Body of pancreas (tissue), 4 donors: ENCODE measurements around the gene IGF2BP1. TPM values are rescaled to one million over a fixed set of nuclear protein-coding genes. Genes with fewer than 3 reads are reported as not detected.

Experiments
- ATAC-seq: fragments of 150-250 bp; one replicate; pipeline ENCODE4 v1.9.1; 2016
- DNase-seq, 4 donors: peaks; one replicate each; pipeline ENCODE4 v3.0.0-alpha.2; 2019
- H3K27ac ChIP-seq, 4 donors: fragments of 200-600 bp; sonication (generic); 1 replicate in 3 of 4; 2 replicates in 1 of 4; pipeline versions ENCODE4 v1.5.1 to v1.6.1; 2016 to 2019; ENCODE audit warnings: mild to moderate bottlenecking in 1 of 4, mixed read lengths in 1 of 4, moderate library complexity in 1 of 4
- H3K27me3 ChIP-seq, 2 donors: fragments of 200-600 bp; sonication (generic); one replicate each; pipeline ENCODE4 v1.6.0; 2016; ENCODE audit warnings: mild to moderate bottlenecking in 1 of 2
- H3K36me3 ChIP-seq, 2 donors: fragments of 200-600 bp; sonication (generic); replicated peaks in 1 of 2; 2 replicates each; pipeline ENCODE4 v1.5.1; 2016; ENCODE audit warnings: low read depth in 2 of 2; ENCODE audit not compliant: insufficient read depth in 1 of 2
- H3K4me1 ChIP-seq: fragments of 200-600 bp; sonication (generic); one replicate; pipeline ENCODE4 v1.6.0; 2016
- H3K4me3 ChIP-seq, 2 donors: fragments of 200-600 bp; sonication (generic); 1 replicate in 1 of 2; 2 replicates in 1 of 2; pipeline ENCODE4 v1.5.1; 2016 to 2019
- H3K9me3 ChIP-seq, 3 donors: fragments of 200-600 bp; sonication (generic); 1 replicate in 2 of 3; 2 replicates in 1 of 3; pipeline ENCODE4 v1.5.1; 2016
- CTCF ChIP-seq, 7 experiments: fragments of 450-650 bp in 4 of 7; fragments of 200-600 bp in 3 of 7; sonication (generic) in 3 of 7; IDR thresholded peaks; one replicate each; pipeline ENCODE4 v1.5.1; 2016 to 2019; ENCODE audit warnings: antibody characterized with exemption in 7 of 7
- POLR2A ChIP-seq, 3 donors: fragments of 450-650 bp; IDR thresholded peaks; one replicate each; pipeline ENCODE4 v1.6.1; 2016; ENCODE audit warnings: antibody characterized with exemption in 3 of 3, mild to moderate bottlenecking in 2 of 3
- WGBS, 2 donors: methylation state at CpG; one replicate each; pipeline ENCODE4 v1.1.5; 2017; 5-methylcytosine and 5-hydroxymethylcytosine counted together
- intact Hi-C: fragments of 100-400 bp; cut with DNase I; formaldehyde crosslinking; loops from one replicate; pipeline ENCODE4 v1.15.1; 2023
- total RNA-seq, 2 donors: library from RNA; depleted of rRNA; stranded (reverse); fragments of >200 nt; gene quantifications; one replicate each; pipeline ENCODE4 v1.1.0, GENCODE V29; 2016

The IGF2BP1 gene
- total RNA-seq, 2 donors from 2014 or later = not detected

DNA sequence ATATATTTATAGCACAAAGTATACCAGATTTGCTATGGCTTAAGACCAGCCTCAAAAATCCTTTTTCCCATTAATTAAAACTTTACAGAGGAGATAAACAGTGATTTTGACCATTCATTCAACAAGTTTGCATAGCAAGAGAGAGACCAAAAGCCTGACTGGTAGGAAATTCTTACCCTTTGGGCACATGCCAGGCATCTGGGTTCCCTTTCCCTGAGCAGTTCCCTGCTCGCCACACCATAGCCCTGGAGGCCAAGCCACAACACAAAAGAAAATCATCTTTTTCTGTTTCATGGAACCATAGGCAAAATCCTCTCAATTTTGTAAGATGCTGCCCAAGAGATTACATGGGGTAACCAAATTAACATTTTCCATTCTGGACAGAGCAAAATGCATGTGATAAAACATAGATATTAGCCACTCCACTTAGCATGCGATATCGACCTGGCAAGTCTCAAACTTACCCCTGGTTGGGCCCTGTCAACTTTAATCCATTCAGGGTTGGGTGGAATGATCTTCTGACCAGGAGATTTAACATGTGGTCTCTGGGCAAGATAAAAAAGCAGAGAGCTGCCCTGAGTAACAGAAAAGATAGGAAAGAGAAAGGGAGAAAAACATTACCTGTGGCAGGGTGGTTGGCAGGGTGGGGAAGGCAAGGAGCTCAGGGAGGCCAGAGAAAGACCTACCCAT, 77.8 kb downstream of the IGF2BP1 start:
- no peaks in the 10 kb centered on the region for H3K9me3 ChIP-seq
- no peak for TF ChIP-seq CTCF (IDR thresholded peaks at IDR 0.05)
- no peak for TF ChIP-seq POLR2A (IDR thresholded peaks at IDR 0.05)
- no peaks in the 10 kb centered on the region for H3K27me3 ChIP-seq
- H3K4me1 ChIP-seq = no peaks in the 10 kb centered on the region
- intact Hi-C loops = no loop called here
- no peaks in the 10 kb centered on the region for H3K36me3 ChIP-seq
- no peak overlapping the region for H3K27ac ChIP-seq
- no peak overlapping the region for H3K4me3 ChIP-seq
- 90 to 92% methylated on average over 3 of the region's 3 CpGs for WGBS, 2 donors
- no peak for ATAC-seq
- no peak for DNase-seq

DNA sequence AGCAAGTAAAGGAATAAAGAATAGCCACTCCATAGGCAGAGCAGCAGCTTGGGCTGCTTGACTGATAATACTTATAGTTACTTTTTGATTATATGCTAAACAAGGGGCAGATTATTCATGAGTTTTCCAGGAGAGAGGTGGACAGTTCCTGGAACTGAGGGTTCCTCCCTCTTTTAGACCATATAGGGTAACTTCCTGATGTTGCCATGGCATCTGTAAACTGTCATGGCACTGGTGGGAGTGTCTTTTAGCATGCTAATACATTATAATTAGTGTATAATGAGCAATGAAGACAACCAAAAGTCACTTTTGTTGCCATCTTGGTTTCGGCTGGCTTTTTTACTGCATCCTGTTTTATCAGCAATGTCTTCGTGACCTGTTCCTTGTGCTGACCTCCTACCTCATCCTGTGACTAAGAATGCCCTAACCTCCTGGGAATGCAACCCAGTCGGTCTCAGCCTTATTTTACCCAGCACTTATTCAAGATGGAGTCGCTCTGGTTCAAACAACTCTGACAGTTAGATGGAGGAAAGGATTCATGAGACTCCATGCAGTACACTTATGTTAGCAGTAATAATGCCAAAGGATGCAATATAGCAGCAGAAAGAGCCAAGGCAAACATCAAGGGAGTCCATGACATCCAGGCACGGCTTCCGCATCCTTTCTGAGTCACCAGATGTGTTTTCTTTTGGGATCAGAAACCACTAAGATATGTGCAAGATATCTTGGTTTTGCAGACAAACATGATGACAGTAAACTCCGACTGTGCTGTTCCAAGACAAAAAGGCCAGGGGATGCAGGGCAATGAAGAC, 79.6 kb downstream of the IGF2BP1 start:
- H3K4me1 ChIP-seq = no peaks in the 10 kb centered on the region
- WGBS, 2 donors = 71 to 77% methylated on average over 7 of the region's 7 CpGs
- H3K9me3 ChIP-seq = no peaks in the 10 kb centered on the region
- DNase-seq = no peak
- intact Hi-C loops = no loop called here
- no peak for TF ChIP-seq POLR2A (IDR thresholded peaks at IDR 0.05)
- no peak for TF ChIP-seq CTCF (IDR thresholded peaks at IDR 0.05)
- no peak overlapping the region for H3K4me3 ChIP-seq
- no peaks in the 10 kb centered on the region for H3K27me3 ChIP-seq
- no peaks in the 10 kb centered on the region for H3K36me3 ChIP-seq
- no peak overlapping the region for H3K27ac ChIP-seq
- no peak for ATAC-seq

- H3K4me1 ChIP-seq = no peaks in the 10 kb centered on the region
- intact Hi-C loops = no loop called here
- no peaks in the 10 kb centered on the region for H3K27me3 ChIP-seq
- WGBS, 2 donors = 45 to 51% methylated on average over 7 of the region's 7 CpGs
- H3K27ac ChIP-seq = no peak overlapping the region
- DNase-seq = no peak
- H3K9me3 ChIP-seq = no peaks in the 10 kb centered on the region
- H3K36me3 ChIP-seq = no peaks in the 10 kb centered on the region
- no peak for ATAC-seq
- no peak overlapping the region for H3K4me3 ChIP-seq
- TF ChIP-seq CTCF (IDR thresholded peaks at IDR 0.05) = no peak
- no peak for TF ChIP-seq POLR2A (IDR thresholded peaks at IDR 0.05)
These were observed 81.1 kb downstream of the IGF2BP1 start for GRCh38 chr17:49078248-49078647.

GRCh38 chr17:49079840-49080663, 82.9 kb downstream of the IGF2BP1 start:
- ATAC-seq = no peak
- TF ChIP-seq CTCF (IDR thresholded peaks at IDR 0.05) (no peak), POLR2A (IDR thresholded peaks at IDR 0.05) (no peak)
- Histone ChIP-seq H3K4me3 (no peak overlapping the region), H3K36me3 (no peaks in the 10 kb centered on the region), H3K27ac (no peak overlapping the region), H3K9me3 (no peaks in the 10 kb centered on the region), H3K4me1 (no peaks in the 10 kb centered on the region), H3K27me3 (no peaks in the 10 kb centered on the region)
- intact Hi-C loops = no loop called here
- no peak for DNase-seq
- WGBS, 2 donors = 72 to 86% methylated on average over 10 of the region's 10 CpGs
